Right hindlimb (tissue), 1 donor: ENCODE results near the gene ANKRD35.
"Not testable (repeated sequence)": the region's sequence is repeated elsewhere in the genome, so short reads cannot be mapped to it uniquely, and the experiment has no call there.

ENCODE experiments used
- DNase-seq: peaks from one replicate; pipeline ENCODE4 v3.0.0-alpha.2; 2018

Gene ANKRD35

GRCh38 chr1:145857170-145857569, 28.5 kb downstream of the ANKRD35 start:
- DNase-seq: no peak

- no peak for DNase-seq
Measured at GRCh38 chr1:145855426-145855948, 30.2 kb downstream of the ANKRD35 start.

GRCh38 chr1:145849356-145850160, 36.1 kb downstream of the ANKRD35 start:
- DNase-seq: no peak

GRCh38 chr1:145847827-145848226, 37.8 kb downstream of the ANKRD35 start:
- no peak for DNase-seq

- DNase-seq: peak; percentile 54
Measured at GRCh38 chr1:145846201-145846612, 39.5 kb downstream of the ANKRD35 start.

GRCh38 chr1:145845514-145846161, 40.0 kb downstream of the ANKRD35 start, which contains the start of gene NUDT17:
NUDT17 (plus strand) TSS chr1:145845630; CDS start chr1:145845641, 11 bp downstream.
- DNase-seq: peak; percentile 89

- DNase-seq: no peak
Measured at GRCh38 chr1:145845144-145845513, 40.5 kb downstream of the ANKRD35 start.

- DNase-seq: no peak
Measured at GRCh38 chr1:145843031-145843430, 42.6 kb downstream of the ANKRD35 start.

GRCh38 chr1:145837656-145838055, 48.0 kb downstream of the ANKRD35 start:
- DNase-seq: no peak

- not testable (repeated sequence) for DNase-seq
Measured at GRCh38 chr1:145830810-145831209, 54.9 kb downstream of the ANKRD35 start.

GRCh38 chr1:145828367-145829026, 57.2 kb downstream of the ANKRD35 start:
- DNase-seq: no peak

- DNase-seq: no peak
Measured at GRCh38 chr1:145827966-145828365, 57.7 kb downstream of the ANKRD35 start.

- no peak for DNase-seq
Measured at GRCh38 chr1:145826030-145826429, 59.6 kb downstream of the ANKRD35 start.

- DNase-seq: no peak
Measured at GRCh38 chr1:145824499-145824842, 61.2 kb downstream of the ANKRD35 start.

GRCh38 chr1:145823565-145824498, 61.8 kb downstream of the ANKRD35 start, which contains the start of the genes POLR3C and RNF115:
POLR3C (plus strand) TSS chr1:145824200; CDS start chr1:145825777, 1,577 bp downstream.
RNF115 (minus strand) TSS chr1:145824095; CDS start chr1:145823873, 222 bp downstream.
- DNase-seq: peak; percentile 96

- not testable (repeated sequence) for DNase-seq
Measured at GRCh38 chr1:145822779-145823331, 62.8 kb downstream of the ANKRD35 start.

GRCh38 chr1:145818095-145818494, 67.6 kb downstream of the ANKRD35 start:
- DNase-seq: not testable (repeated sequence)
